ENCODE data around the gene SEBOX.

- TF ChIP-seq, protein P1, sequence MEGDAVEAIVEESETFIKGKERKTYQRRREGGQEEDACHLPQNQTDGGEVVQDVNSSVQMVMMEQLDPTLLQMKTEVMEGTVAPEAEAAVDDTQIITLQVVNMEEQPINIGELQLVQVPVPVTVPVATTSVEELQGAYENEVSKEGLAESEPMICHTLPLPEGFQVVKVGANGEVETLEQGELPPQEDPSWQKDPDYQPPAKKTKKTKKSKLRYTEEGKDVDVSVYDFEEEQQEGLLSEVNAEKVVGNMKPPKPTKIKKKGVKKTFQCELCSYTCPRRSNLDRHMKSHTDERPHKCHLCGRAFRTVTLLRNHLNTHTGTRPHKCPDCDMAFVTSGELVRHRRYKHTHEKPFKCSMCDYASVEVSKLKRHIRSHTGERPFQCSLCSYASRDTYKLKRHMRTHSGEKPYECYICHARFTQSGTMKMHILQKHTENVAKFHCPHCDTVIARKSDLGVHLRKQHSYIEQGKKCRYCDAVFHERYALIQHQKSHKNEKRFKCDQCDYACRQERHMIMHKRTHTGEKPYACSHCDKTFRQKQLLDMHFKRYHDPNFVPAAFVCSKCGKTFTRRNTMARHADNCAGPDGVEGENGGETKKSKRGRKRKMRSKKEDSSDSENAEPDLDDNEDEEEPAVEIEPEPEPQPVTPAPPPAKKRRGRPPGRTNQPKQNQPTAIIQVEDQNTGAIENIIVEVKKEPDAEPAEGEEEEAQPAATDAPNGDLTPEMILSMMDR (IDR thresholded peaks at IDR 0.05): no peak
- no peak for TF ChIP-seq POLR2A (IDR thresholded peaks at IDR 0.05)
Measured at GRCh38 chr17:28368915-28369683, 4.1 kb upstream of the SEBOX start.
